Fibroblast of skin of back (primary cell): ENCODE data around the gene DOK6.
"Not testable (repeated sequence)": the region's sequence is repeated elsewhere in the genome, so short reads cannot be mapped to it uniquely, and the experiment has no call there.

ENCODE experiments used
- DNase-seq: peaks from one replicate; pipeline ENCODE4 v3.0.0-alpha.2; 2013

The DOK6 gene

GRCh38 chr18:69819460-69819859 is 418.8 kb downstream of the DOK6 start:
- DNase-seq: no peak

- no peak for DNase-seq
These were observed 419.9 kb downstream of the DOK6 start for GRCh38 chr18:69820538-69820937.

DNA sequence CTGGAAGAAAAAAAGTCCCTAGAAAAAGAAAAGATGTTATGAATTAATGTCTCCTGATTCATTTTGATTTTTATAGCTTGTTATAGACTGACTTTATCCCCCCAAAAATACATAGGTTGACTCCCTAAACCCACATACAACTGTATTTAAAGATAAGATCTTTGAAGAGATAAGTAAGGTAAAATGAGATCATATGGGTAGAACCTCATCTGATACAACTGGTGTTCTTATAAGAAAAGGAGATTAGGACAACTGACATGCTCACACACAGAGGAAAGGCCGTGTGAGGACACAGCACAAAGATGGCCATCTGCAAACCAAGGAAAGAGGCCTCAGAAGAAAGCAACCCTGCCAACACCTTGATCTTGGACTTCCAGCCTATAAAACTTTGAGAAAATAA is 429.5 kb downstream of the DOK6 start:
- no peak for DNase-seq

DNA sequence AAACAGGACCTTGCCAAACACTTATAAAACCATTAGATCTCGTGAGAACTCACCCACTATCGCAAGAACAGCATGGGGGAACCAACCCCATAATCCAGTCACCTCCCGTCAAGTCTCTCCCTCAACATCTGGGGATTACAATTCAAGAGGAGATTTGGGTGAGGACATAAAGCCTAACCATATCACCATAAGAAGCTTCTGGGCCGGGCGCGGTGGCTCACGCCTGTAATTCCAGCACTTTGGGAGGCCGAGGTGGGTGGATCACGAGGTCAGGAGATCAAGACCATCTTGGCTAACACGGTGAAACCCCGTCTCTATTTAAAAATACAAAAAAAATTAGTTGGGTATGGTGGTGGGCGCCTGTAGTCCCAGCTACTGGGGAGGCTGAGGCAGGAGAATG is 434.3 kb downstream of the DOK6 start:
- DNase-seq: not testable (repeated sequence)

- DNase-seq: no peak
These were observed 437.3 kb downstream of the DOK6 start for GRCh38 chr18:69838003-69838402.

- DNase-seq: no peak
These were observed 438.1 kb downstream of the DOK6 start for GRCh38 chr18:69838620-69839411.

DNA sequence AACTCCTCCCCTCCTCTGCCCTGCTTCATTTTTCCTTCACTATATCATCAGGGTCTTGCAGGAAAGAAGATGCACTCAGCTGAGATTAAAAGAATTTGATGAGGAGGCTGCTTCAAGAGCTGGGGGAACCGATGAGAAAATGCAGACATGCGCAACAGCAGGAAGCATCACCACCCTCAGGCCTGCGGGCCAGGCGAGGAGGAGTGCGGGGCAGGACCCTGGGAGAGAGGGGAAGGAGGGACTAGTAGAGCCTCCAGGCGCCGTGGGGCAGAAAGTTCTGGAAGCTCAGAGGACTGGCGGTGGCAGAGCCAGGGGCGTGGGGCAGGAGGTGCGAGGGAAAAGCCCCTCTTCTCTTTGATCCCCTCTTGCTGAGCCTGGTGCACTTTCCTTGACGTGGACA is 438.8 kb downstream of the DOK6 start:
- DNase-seq: no peak

- no peak for DNase-seq
These were observed 439.3 kb downstream of the DOK6 start for GRCh38 chr18:69840001-69840400.

GRCh38 chr18:69840445-69840844 is 439.8 kb downstream of the DOK6 start:
- DNase-seq: peak; percentile 30

DNA sequence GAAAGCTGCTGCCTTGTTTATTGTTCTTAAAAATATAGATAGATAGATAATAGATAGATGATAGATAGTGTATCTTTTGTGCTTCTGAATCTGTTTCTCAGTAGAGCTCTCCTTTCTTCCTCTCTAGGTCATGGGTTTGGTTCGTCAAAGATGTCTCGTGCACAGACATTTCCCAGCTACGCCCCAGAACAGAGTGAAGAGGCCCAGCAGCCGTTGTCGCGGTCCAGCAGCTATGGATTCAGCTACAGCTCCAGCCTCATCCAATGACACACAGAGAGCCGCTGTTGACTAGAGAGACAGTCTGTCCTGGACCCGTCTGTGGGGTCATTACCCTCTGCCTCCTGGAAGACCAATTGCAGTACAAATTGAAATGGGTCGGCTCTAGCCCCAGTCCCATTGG is 440.4 kb downstream of the DOK6 start:
- DNase-seq: no peak

- no peak for DNase-seq
These were observed 442.3 kb downstream of the DOK6 start for GRCh38 chr18:69843015-69843414.

- no peak for DNase-seq
These were observed 444.0 kb downstream of the DOK6 start for GRCh38 chr18:69844656-69845055.

GRCh38 chr18:69845593-69846506 is 445.2 kb downstream of the DOK6 start:
- DNase-seq: no peak

DNA sequence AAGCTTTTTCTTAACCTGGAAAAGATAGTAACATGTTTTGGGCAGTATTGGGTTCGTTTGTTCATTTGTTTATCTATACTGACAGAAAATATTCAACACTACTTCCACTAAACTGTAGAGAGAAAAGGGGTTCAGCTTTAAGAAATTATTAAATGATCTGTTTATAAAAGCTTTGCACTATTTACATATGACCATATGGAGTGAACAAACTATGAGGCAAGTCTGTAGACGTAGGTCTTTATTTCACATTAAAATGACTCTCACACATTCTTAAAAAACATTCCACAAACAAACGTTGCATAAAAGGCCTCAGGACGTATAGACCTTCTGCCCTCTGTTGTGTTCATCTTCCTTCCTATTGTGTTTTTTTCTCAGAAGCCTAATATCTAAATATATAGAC is 452.4 kb downstream of the DOK6 start:
- DNase-seq: no peak

GRCh38 chr18:69854455-69854854 is 453.8 kb downstream of the DOK6 start:
- no peak for DNase-seq

GRCh38 chr18:69858897-69859296 is 458.2 kb downstream of the DOK6 start:
- no peak for DNase-seq

- not testable (repeated sequence) for DNase-seq
These were observed 464.1 kb downstream of the DOK6 start for GRCh38 chr18:69864802-69865201.

GRCh38 chr18:69865776-69866175 is 465.1 kb downstream of the DOK6 start:
- peak; percentile 30 for DNase-seq

DNA sequence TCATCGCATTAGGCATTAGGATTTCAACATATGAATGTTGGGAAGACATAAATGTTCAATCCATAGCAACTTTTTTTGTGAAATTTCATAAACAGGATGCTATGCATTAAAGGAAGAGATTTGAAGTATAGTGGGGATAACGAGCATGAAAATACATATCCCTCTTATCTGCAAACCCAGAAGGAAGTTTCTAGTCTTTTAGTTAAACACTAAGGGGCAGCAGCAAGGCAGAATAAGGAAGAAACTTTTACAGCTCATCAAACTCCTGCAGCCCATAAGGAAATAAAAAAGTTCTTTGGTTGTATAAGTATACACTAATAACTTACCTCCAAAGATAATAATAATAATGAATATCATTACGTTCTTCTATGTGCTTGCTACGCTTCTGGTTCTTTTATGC is 465.5 kb downstream of the DOK6 start:
- DNase-seq: no peak

DNA sequence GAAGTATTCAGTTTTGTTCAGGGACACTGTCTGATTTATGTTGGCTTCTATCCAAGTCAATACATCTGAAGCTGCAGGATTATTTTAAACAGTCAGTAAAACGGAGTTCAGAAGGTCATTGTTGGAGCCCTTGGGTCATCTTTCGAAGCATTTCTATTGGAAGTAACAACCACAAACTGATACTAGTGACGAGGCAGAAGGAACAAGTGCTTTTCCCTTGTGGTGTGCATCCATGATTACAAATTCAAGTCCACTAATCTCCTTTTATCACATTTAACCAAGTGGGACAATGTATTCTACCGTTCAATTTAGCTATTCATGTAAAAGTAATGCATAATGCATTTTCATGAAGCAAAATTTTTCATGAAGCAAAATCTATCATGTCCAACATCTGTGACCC is 470.0 kb downstream of the DOK6 start:
- no peak for DNase-seq

DNA sequence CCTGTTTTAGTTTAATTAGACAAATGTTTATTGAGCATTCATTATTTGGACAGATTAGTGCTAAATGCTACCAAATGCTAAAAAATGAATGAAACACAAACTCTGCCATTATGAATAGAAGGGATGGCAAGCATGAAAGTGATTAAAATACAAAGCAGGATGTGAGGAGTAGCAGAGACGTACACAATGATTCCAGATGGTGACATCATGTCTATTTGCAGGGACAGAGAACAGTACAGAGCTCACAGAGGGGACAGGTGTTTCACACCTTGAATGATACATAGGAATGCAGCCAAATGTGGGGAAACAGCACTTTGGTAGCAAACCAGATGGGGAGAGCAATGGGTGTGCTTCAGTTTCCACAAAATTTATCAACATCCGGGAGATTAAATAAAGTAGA is 470.7 kb downstream of the DOK6 start:
- no peak for DNase-seq

- no peak for DNase-seq
These were observed 472.0 kb downstream of the DOK6 start for GRCh38 chr18:69872661-69873060.

DNA sequence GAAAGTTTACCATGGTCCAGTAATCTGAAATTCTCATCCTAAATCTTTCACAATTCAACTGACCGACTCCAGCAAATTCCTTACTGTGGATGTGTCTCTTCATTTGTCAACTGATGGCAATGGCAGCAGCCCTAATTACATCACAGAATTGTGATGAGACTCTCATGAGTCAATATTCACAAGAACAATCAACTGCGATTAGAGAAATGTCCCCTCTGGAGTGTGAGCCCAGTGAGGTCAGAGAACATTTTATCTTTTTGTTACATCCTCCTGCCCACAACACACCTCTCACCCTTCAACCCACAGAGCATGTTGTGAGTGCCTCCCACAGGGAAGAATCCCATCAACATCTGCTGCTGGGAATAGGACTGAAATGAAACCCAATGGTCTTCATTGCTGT is 473.4 kb downstream of the DOK6 start:
- peak; percentile 26 for DNase-seq

GRCh38 chr18:69876490-69876889 is 475.8 kb downstream of the DOK6 start:
- no peak for DNase-seq
